Spinal cord (tissue), 10 donors: ENCODE results near the gene SH3RF3. TPM values are rescaled to one million over a fixed set of nuclear protein-coding genes. Genes with fewer than 3 reads are reported as not detected.

Experiments
- DNase-seq, 6 donors: peaks; one replicate each; pipeline versions ENCODE4 v3.0.0 to v3.0.0-alpha.2; 2013 to 2015; ENCODE audit warnings: low spot score in 6 of 6, low read depth in 4 of 6
- H3K27ac ChIP-seq: one replicate; pipeline ENCODE4 v1.5.1; 2013; ENCODE audit warnings: low read depth, low read length, control low read depth
- H3K27me3 ChIP-seq: one replicate; pipeline ENCODE4 v1.6.1; 2013; ENCODE audit warnings: low read length; ENCODE audit not compliant: control insufficient read depth, insufficient read depth
- H3K36me3 ChIP-seq: one replicate; pipeline ENCODE4 v1.6.1; 2013; ENCODE audit warnings: low read length; ENCODE audit not compliant: control insufficient read depth, insufficient read depth
- H3K4me1 ChIP-seq: one replicate; pipeline ENCODE4 v1.6.1; 2013; ENCODE audit warnings: low read length; ENCODE audit not compliant: control insufficient read depth, insufficient read depth
- H3K4me3 ChIP-seq: one replicate; pipeline ENCODE4 v1.5.1; 2013; ENCODE audit warnings: low read depth, low read length, control low read depth
- H3K9me3 ChIP-seq: one replicate; pipeline ENCODE4 v1.6.1; 2013; ENCODE audit warnings: low read length; ENCODE audit not compliant: control insufficient read depth, insufficient read depth
- WGBS: methylation state at CpG from one replicate; pipeline ENCODE4 v1.1.5; 2013; ENCODE audit warnings: missing lambda C conversion rate; ENCODE audit not compliant: insufficient coverage; 5-methylcytosine and 5-hydroxymethylcytosine counted together
- polyA plus RNA-seq, 2 donors: library from polyadenylated mRNA; unstranded; fragments of 120-200 nt; gene quantifications; one replicate each; pipeline ENCODE4 v1.2.1, GENCODE V29; 2013; ENCODE audit not compliant: insufficient read length in 2 of 2
- small RNA-seq: library from RNA; depleted of rRNA; stranded (forward); fragments of <200 nt; gene quantifications from one replicate; pipeline ENCODE3, GENCODE V24; 2014; ENCODE audit warnings: low replicate concordance
- total RNA-seq, 2 donors: library from RNA; depleted of rRNA in 1 of 2; stranded (reverse); fragments of 120-200 nt in 1 of 2; fragments of >200 nt in 1 of 2; gene quantifications; one replicate each; pipeline versions ENCODE4 v1.2.3 to v1.2.4, GENCODE V29; 2013 to 2014
- donor health status: healthy.

SH3RF3 gene
- total and polyA plus RNA-seq, 4 donors = 4.8 to 11.8 (median 7.8) TPM

DNA sequence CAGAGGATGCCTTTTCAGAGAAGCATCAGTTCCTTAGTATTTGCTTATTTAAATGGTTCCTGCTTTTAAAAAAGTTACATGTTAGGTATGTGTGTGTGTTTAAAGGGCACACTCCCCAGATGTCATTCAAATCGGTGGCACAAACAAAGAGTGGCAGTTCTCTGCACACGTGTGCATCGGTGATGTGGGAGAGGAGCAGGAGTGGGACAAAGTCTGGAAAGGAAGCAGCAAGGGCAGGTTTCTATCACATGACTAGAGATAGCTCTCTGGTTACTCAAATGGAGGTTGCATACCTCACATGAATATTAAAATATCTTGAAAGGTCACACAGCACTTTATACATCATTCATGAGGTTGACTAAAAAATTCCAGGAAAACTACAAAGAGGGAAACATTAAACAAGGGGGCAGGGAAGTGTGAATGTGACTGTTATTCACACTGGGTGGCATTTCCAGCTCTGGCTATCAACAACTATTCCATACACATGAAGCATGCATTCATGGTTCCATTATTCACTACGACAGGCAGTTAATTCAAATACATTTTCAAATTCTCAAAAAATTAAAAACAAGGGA, 420.1 kb downstream of the SH3RF3 start:
- H3K9me3 ChIP-seq = no peaks in the 10 kb centered on the region
- peaks cover 4% of the 10 kb centered on the region for H3K36me3 ChIP-seq
- peaks cover 3% of the 10 kb centered on the region for H3K4me1 ChIP-seq
- no peak overlapping the region for H3K4me3 ChIP-seq
- no peaks in the 10 kb centered on the region for H3K27me3 ChIP-seq
- no peak overlapping the region for H3K27ac ChIP-seq
- DNase-seq = no peak
- 60% methylated on average over 4 of the region's 4 CpGs for WGBS

Small RNAs within 50 kb of the gene (small RNA-seq; reads per million reads assigned to genes)
- gene MIR4265 (not detected), gene MIR4266 (not detected), gene RF00017 (not detected), gene SNRPGP9 (not detected)

Other genes with a start within 250 kb of the SH3RF3 start
- gene EDAR, start 140.0 kb upstream of the SH3RF3 start, total RNA-seq = under 1 TPM; 0.66 to 0.69 TPM
- gene EDAR, start 140.0 kb upstream of the SH3RF3 start, polyA plus RNA-seq = under 1 TPM; 0.44 to 0.77 TPM